Renal cortex interstitium (tissue), 11 donors: Measurements from ENCODE around the gene CATSPERE. TPM values are rescaled to one million over a fixed set of nuclear protein-coding genes. Genes with fewer than 3 reads are reported as not detected.
"Not testable (repeated sequence)": the region's sequence is repeated elsewhere in the genome, so short reads cannot be mapped to it uniquely, and the experiment has no call there.

ENCODE experiments used
- DNase-seq, 11 donors: peaks; one replicate each; pipeline ENCODE4 v3.0.0-alpha.2; 2013; ENCODE audit warnings: low read depth in 9 of 11, low spot score in 4 of 11; ENCODE audit errors: extremely low read depth in 1 of 11
- polyA plus RNA-seq, 3 donors: library from polyadenylated mRNA; unstranded; fragments of 120-200 nt; gene quantifications; one replicate each; pipeline ENCODE4 v1.2.1, GENCODE V29; 2013; ENCODE audit not compliant: insufficient read length in 3 of 3

Gene CATSPERE
- polyA plus RNA-seq, 3 donors: 1.5 to 2.4 (median 1.9) TPM

- DNase-seq: peak in 2 of 11 donors; percentile 8 to 29
Measured at GRCh38 chr1:244653439-244654107, 192.5 kb downstream of the CATSPERE start.

- no peak for DNase-seq
Measured at GRCh38 chr1:244654108-244655038, 193.3 kb downstream of the CATSPERE start.

- no peak for DNase-seq
Measured at GRCh38 chr1:244655186-244655585, 194.1 kb downstream of the CATSPERE start.

- DNase-seq: no peak
Measured at GRCh38 chr1:244657421-244657820, 196.3 kb downstream of the CATSPERE start.

- no peak for DNase-seq
Measured at GRCh38 chr1:244659694-244660093, 198.6 kb downstream of the CATSPERE start.

GRCh38 chr1:244660595-244660994 lies 199.5 kb downstream of the CATSPERE start:
- no peak for DNase-seq

GRCh38 chr1:244661569-244662312 lies 200.7 kb downstream of the CATSPERE start:
- DNase-seq: not testable (repeated sequence)

GRCh38 chr1:244662599-244662998 lies 201.5 kb downstream of the CATSPERE start:
- no peak for DNase-seq

GRCh38 chr1:244664353-244664752 lies 203.3 kb downstream of the CATSPERE start:
- DNase-seq: no peak

GRCh38 chr1:244665771-244666217 lies 204.7 kb downstream of the CATSPERE start:
- DNase-seq: peak in 3 of 11 donors; percentile 39 to 50 (median 47)

- DNase-seq: not testable (repeated sequence)
Measured at GRCh38 chr1:244666672-244667418, 205.8 kb downstream of the CATSPERE start.

- DNase-seq: no peak
Measured at GRCh38 chr1:244667797-244668196, 206.7 kb downstream of the CATSPERE start.

- peak in 4 of 11 donors; percentile 42 to 66 (median 49) for DNase-seq
Measured at GRCh38 chr1:244672946-244673682, 212.0 kb downstream of the CATSPERE start.

- no peak for DNase-seq
Measured at GRCh38 chr1:244674446-244674845, 213.4 kb downstream of the CATSPERE start.

GRCh38 chr1:244675167-244675566 lies 214.1 kb downstream of the CATSPERE start:
- DNase-seq: no peak

- no peak for DNase-seq
Measured at GRCh38 chr1:244678697-244679096, 217.6 kb downstream of the CATSPERE start.

GRCh38 chr1:244680667-244681066 lies 219.6 kb downstream of the CATSPERE start:
- no peak for DNase-seq

- DNase-seq: not testable (repeated sequence)
Measured at GRCh38 chr1:244682087-244682486, 221.0 kb downstream of the CATSPERE start.
